Stimulated activated CD8-positive, alpha-beta memory T cell treated with anti-CD3 and anti-CD28 coated beads, Interleukin-7, amount 100 ng/mL, for 48 hours (primary cell): ENCODE measurements around the gene APOBEC3B.
"Not testable (repeated sequence)": the region's sequence is repeated elsewhere in the genome, so short reads cannot be mapped to it uniquely, and the experiment has no call there.

Experiments
- DNase-seq, 2 donors: peaks; one replicate each; pipeline ENCODE4 v3.0.0-alpha.2; 2020; ENCODE audit warnings: low read depth in 1 of 2; ENCODE audit errors: extremely low read depth in 1 of 2

The APOBEC3B gene

DNA sequence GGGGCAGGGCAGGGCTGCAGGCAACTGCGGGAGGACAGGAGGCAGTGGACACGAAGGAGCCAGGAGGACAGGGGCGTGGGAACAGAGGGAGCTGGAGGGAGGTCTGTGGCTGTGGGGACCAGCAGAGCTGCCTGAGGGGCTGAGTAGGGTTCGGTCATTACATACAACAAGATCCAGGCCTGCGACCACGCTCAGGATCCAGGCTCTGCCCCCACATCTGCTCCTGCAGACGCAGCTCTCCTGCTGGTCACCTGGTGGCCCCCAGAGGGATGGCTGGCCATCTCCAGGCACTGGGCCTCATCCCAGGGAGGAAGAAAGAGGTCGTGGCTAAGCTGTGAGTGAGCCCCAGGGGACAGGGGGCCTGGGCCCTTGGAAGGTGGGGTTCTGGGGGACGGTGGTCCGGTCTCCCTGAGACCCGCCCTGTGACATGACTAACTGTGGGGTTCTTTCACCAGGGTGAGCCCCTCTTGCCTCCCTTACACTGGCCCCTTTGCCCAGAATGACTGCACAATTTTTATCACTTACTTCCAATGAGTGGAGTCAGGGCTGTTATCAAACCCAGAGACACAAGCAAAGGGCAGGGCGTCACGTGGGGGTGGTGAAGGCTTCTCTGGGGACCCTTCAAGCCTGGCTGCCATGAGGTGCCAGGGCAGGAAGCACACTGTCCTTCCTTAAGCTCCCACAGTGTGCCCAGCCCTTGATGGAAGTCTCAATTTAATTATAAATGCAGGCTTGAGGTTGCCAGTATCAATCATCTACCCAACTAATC is 31.4 kb upstream of the APOBEC3B start:
- DNase-seq, result no peak

DNA sequence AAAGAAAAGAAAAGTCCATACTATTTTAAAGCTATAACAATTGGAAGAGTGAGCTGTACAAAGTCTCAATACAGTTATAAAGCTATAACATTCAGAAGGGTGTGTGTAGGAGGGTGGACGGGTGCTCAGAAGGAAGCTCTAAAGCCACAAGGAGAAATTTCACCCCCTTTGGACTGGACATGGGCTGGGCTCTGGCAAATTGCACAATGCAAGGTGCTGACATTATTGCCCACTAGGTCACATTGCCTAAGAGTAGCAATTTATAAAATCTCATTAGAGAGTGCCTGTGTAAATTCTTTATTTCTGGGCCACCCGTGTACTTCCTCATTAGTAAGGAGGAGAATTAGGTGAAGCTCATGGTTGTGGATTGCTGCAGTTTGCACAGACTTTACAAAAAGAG is 30.4 kb upstream of the APOBEC3B start:
- no peak for DNase-seq

DNA sequence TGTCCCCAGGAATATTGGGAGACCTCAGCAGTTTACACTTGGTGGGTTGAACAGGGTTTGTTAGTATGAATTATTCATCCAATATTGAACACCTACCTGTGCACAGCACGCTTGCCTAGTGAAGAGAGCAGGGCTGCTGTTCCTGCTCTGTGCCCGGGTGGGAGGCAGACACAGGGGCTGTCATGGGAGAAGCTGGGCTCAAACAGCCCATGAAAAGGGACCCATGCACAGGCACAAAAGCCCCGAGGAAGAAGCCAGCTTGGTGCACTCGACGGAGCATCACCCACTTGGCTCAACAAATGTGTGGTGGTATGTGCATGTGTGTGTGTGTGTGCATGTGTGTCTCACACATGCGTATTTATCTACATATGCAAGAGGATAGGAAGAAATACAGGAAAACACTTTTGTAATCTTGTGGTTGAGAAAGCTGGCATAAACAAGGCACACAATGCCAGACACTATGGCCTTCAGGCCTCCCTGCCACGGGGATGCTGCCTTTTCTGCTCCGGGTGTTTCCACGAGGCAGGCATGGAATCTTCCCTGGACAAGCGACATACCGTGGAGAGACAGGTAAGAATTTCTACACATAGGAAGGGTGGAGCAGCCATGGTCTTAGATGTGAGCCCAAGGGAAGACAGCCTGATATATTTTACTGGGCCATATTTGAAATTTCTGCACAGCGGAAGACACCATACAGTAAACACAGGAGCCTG is 29.7 kb upstream of the APOBEC3B start:
- no peak for DNase-seq

- no peak for DNase-seq
Observed at GRCh38 chr22:38953091-38953490, 29.1 kb upstream of the APOBEC3B start.

DNA sequence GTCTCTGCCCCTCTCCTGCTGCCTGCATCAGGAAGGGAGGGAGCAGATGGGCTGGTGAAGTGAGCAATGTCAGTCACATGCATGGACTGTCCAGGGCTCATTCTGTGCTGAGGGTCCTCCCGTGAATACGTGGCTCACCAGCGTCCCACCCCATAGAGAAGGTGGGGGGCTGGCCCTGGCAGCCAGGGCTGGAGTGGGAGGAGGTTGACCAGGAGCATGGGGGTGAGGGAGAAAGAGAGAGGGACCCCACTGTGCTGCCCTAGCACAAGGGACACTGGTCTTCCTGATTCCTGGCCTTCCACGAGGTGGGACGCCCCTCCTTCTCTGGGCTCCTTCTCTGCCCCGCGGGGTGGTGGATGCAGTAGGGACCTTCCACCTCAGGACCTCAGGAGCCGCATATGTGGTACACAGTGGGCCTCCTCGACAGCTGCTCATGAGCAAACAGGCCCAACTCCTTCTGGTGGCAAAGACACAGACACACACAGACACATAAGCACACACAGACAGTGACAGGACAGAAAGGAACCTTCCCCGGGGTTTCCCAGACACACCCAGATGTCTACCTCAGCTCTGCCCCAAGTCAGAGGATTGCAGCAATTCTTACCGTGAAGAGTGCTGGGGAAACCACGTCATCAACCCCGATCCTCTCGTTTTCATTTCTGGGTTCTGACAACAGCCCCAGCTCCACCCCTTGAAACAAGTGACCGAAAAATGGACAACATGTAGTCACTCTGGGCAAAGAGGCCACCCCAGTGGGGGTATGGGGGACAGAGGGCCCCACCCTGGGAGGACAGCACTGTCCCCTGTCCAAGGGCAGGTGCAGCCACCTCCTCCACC is 28.4 kb upstream of the APOBEC3B start:
- peak; percentile 49 to 79 for DNase-seq

DNA sequence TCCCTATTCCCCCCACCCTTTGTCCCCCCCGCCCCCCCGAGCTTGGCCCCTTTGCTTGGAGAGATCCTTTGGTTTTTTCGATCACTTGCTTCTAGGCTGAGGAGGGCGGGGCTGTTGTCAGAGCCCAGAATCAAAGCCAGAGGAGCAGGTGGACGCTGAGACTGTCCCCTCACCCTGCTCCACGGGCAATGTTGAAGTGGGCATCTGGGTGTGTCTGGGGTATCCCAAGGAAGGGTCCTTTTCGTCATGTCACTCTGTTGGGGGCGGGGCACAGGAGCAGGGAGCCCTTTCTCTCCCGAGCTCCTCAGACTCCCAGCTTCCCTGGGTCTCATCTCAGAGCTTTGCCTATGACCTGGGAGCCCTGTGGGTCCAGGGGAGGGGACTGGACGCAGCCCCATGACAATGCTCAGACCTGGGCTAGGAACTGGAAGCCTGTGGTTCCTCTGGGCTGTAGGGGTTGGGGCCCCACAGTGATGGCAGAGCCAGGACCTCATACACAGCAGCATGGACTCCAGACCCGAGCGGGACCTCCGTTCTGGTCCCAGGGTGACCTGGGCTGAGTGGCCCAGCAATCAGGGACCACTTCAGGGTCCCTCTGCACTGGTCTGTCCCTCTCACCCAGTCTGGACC is 27.6 kb upstream of the APOBEC3B start:
- no peak for DNase-seq

DNA sequence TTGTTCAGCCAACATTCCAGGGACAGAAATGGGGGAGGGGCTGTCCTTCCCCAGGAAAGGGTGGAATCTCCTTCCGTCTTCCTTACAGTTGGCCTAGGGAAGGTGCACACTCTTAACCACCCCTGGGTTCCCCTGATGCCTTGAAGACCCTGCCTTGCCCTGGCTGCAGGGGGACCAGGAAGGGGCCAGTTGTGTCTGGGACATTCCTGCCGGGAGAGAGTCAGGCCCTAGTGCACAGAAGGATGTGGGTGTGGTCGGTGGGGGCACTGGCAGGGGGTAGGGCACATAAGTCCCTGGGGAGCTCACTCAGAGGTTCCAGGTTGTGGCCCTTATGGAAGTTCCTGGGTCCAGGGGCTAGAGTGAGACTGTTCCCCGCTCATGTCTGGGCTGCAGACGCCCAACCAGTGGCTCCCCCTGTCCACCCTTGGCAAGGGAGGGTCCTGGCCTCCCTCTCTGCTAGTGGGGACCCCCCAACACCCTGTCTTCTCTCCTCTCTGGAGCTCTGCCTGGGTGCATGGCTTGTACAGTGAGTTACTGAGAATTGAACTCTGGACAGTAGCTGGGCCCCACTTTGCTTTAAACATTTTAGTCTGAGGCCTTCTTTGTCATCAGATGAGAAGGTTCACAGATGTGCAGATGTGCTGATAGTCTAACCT is 26.8 kb upstream of the APOBEC3B start:
- no peak for DNase-seq

- DNase-seq, result no peak
Observed at GRCh38 chr22:38955926-38956325, 26.2 kb upstream of the APOBEC3B start.

- no peak for DNase-seq
Observed at GRCh38 chr22:38956551-38956950, 25.6 kb upstream of the APOBEC3B start.

- DNase-seq, result no peak
Observed at GRCh38 chr22:38957046-38957770, 24.9 kb upstream of the APOBEC3B start, which contains the start of gene APOBEC3A. TSS of gene APOBEC3A (plus strand) at chr22:38957609. CDS start at chr22:38957692, 83 bp downstream.

DNA sequence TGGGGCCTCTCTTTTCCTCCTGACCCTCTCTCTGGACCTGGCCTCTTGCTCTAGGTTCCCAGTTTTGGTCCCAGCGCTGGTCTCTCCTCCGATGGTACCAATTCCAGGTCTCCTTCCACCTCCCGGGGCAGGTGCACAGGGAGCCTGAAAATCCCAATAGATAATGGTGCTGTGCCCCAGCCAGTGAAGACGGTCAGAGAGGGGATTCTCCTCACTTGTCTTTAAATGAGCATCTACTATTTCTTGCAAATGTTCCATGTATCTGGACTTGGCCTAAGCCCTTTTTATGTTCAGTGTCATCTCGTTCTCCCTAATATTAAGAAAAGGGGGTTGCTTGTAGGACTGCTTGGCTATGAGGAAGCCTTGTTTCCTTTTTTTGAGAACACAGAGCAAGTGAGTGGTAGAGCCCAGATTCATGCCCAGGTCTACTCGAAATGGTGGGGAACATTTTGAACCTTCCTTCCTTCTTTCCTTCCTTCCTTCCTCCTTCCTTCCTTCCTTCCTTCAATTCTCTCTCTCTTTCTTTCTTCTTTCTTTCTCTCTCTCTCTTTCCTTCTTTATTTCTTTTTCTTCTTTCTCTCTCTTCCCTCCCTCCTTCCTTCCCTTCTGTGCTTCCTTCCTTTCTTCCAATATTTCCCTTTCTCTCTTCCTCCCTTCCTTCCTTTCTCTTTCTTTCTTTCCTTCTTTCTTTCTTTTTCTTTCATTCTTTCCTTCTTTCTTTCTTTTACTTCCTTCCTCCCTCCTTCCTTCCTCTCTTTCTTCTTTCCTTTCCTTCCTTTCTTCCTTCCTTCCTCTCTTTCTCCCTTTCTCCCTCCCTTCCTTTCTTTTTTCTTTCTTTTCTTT is 24.1 kb upstream of the APOBEC3B start:
- no peak for DNase-seq

- DNase-seq, result not testable (repeated sequence)
Observed at GRCh38 chr22:38958651-38958943, 23.6 kb upstream of the APOBEC3B start.

- no peak for DNase-seq
Observed at GRCh38 chr22:38959590-38959989, 22.6 kb upstream of the APOBEC3B start.

GRCh38 chr22:38960673-38961072 is 21.5 kb upstream of the APOBEC3B start:
- DNase-seq, result not testable (repeated sequence)

GRCh38 chr22:38963291-38963738 is 18.8 kb upstream of the APOBEC3B start:
- DNase-seq, result not testable (repeated sequence)

- no peak for DNase-seq
Observed at GRCh38 chr22:38963872-38964271, 18.3 kb upstream of the APOBEC3B start.

- no peak for DNase-seq
Observed at GRCh38 chr22:38964306-38964705, 17.8 kb upstream of the APOBEC3B start.

DNA sequence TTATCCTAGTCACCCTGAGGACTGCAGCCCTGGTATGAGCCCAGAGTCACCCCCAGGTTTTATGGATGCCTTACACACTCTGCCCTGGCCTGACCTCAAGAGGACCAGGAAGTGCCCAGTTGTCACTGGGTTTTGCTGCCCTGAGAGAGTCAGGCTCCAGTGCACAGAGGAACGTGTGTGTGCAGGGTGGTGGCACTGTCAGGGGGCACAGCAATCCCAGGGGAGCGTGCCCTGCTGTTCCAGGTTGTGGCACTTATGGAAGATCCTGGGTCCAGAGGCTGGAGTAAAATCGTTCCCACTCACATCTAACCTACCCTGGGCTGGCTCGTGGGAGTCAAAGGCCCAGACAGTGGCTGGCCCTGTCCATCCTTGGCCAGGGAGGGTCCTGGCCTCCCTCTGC is 17.2 kb upstream of the APOBEC3B start:
- DNase-seq, result no peak
